Measurements from ENCODE around the gene SLC41A3. TPM values are rescaled to one million over a fixed set of nuclear protein-coding genes. Genes with fewer than 3 reads are reported as not detected.

SLC41A3 gene
- total RNA-seq, 2 experiments from 2014 or later, result 32.2 to 32.4 TPM

GRCh38 chr3:126126286-126126685, 42.4 kb upstream of the SLC41A3 start:
- no peak for ATAC-seq (ENCODE audit: low read depth)

GRCh38 chr3:126125781-126126251, 41.9 kb upstream of the SLC41A3 start:
- no peaks in the 10 kb centered on the region for H3K9me3 Mint-ChIP-seq
- POLR2A ChIA-PET, result no interaction called here
- H3K27me3 Mint-ChIP-seq, result peaks cover 8% of the 10 kb centered on the region
- peak; percentile 8 for DNase-seq
- no peak overlapping the region for H3K4me3 Mint-ChIP-seq
- H3K4me1 Mint-ChIP-seq, result no peaks in the 10 kb centered on the region
- no peak for ATAC-seq (ENCODE audit: low read depth)
- no peaks in the 10 kb centered on the region for H3K36me3 Mint-ChIP-seq
- H3K27ac Mint-ChIP-seq, result no peak overlapping the region

More at GRCh38 chr3:126126286-126126685, 42.4 kb upstream of the SLC41A3 start:
- POLR2A ChIA-PET, result no interaction called here
- DNase-seq, result peak; percentile 4
- Mint-ChIP-seq H3K27ac (no peak overlapping the region), H3K9me3 (no peaks in the 10 kb centered on the region), H3K4me1 (no peaks in the 10 kb centered on the region), H3K4me3 (no peak overlapping the region), H3K36me3 (no peaks in the 10 kb centered on the region), H3K27me3 (peaks cover 5% of the 10 kb centered on the region)

GRCh38 chr3:126125341-126125740, 41.4 kb upstream of the SLC41A3 start:
- POLR2A ChIA-PET, result no interaction called here
- H3K4me3 Mint-ChIP-seq, result no peak overlapping the region
- no peaks in the 10 kb centered on the region for H3K9me3 Mint-ChIP-seq
- no peaks in the 10 kb centered on the region for H3K4me1 Mint-ChIP-seq
- H3K36me3 Mint-ChIP-seq, result no peaks in the 10 kb centered on the region
- H3K27ac Mint-ChIP-seq, result no peak overlapping the region
- DNase-seq, result peak; percentile 5
- peaks cover 9% of the 10 kb centered on the region for H3K27me3 Mint-ChIP-seq
- no peak for ATAC-seq (ENCODE audit: low read depth)

- Mint-ChIP-seq H3K4me1 (no peaks in the 10 kb centered on the region), H3K9me3 (no peaks in the 10 kb centered on the region), H3K4me3 (no peak overlapping the region), H3K27ac (no peak overlapping the region), H3K36me3 (no peaks in the 10 kb centered on the region), H3K27me3 (peaks cover 9% of the 10 kb centered on the region)
- peak; percentile 9 for DNase-seq
- POLR2A ChIA-PET, result interaction anchor here (0.7 kb wide), 1 partner anchor 22 kb away, joined by 3 read pairs; no protein-coding TSS in a partner anchor
- no peak for ATAC-seq (ENCODE audit: low read depth)
These were observed 41.0 kb upstream of the SLC41A3 start for GRCh38 chr3:126124896-126125295.

- H3K27ac Mint-ChIP-seq, result no peak overlapping the region
- no peaks in the 10 kb centered on the region for H3K4me1 Mint-ChIP-seq
- peak; percentile 9 for DNase-seq
- H3K4me3 Mint-ChIP-seq, result no peak overlapping the region
- no peak for ATAC-seq (ENCODE audit: low read depth)
- H3K9me3 Mint-ChIP-seq, result no peaks in the 10 kb centered on the region
- no peaks in the 10 kb centered on the region for H3K36me3 Mint-ChIP-seq
- peaks cover 9% of the 10 kb centered on the region for H3K27me3 Mint-ChIP-seq
- POLR2A ChIA-PET, result interaction anchor here (0.7 kb wide), 1 partner anchor 21 kb away, joined by 3 read pairs; no protein-coding TSS in a partner anchor
These were observed 40.4 kb upstream of the SLC41A3 start for GRCh38 chr3:126124148-126124868.

GRCh38 chr3:126121632-126122031, 37.7 kb upstream of the SLC41A3 start:
- Mint-ChIP-seq H3K9me3 (no peaks in the 10 kb centered on the region), H3K36me3 (no peaks in the 10 kb centered on the region), H3K27me3 (peaks cover 9% of the 10 kb centered on the region), H3K4me3 (no peak overlapping the region), H3K4me1 (no peaks in the 10 kb centered on the region), H3K27ac (no peak overlapping the region)
- POLR2A ChIA-PET, result no interaction called here
- no peak for DNase-seq
- ATAC-seq (ENCODE audit: low read depth), result no peak

GRCh38 chr3:126121074-126121473, 37.1 kb upstream of the SLC41A3 start:
- Mint-ChIP-seq H3K27ac (no peak overlapping the region), H3K4me1 (no peaks in the 10 kb centered on the region), H3K27me3 (peaks cover 9% of the 10 kb centered on the region), H3K36me3 (no peaks in the 10 kb centered on the region), H3K9me3 (no peaks in the 10 kb centered on the region), H3K4me3 (no peak overlapping the region)
- no peak for DNase-seq
- POLR2A ChIA-PET, result no interaction called here
- no peak for ATAC-seq (ENCODE audit: low read depth)

GRCh38 chr3:126119976-126120375, 36.1 kb upstream of the SLC41A3 start:
- Mint-ChIP-seq H3K36me3 (no peaks in the 10 kb centered on the region), H3K27me3 (peaks cover 9% of the 10 kb centered on the region), H3K9me3 (no peaks in the 10 kb centered on the region), H3K4me3 (no peak overlapping the region), H3K27ac (no peak overlapping the region), H3K4me1 (no peaks in the 10 kb centered on the region)
- DNase-seq (no peak), ATAC-seq (ENCODE audit: low read depth) (no peak)
- POLR2A ChIA-PET, result no interaction called here

GRCh38 chr3:126119008-126119675, 35.2 kb upstream of the SLC41A3 start:
- DNase-seq (no peak), ATAC-seq (ENCODE audit: low read depth) (no peak)
- Mint-ChIP-seq H3K36me3 (no peaks in the 10 kb centered on the region), H3K27me3 (peaks cover 9% of the 10 kb centered on the region), H3K4me3 (no peak overlapping the region), H3K27ac (no peak overlapping the region), H3K4me1 (no peaks in the 10 kb centered on the region), H3K9me3 (no peaks in the 10 kb centered on the region)
- POLR2A ChIA-PET, result no interaction called here

- Mint-ChIP-seq H3K27ac (no peak overlapping the region), H3K4me3 (no peak overlapping the region), H3K27me3 (peaks cover 9% of the 10 kb centered on the region), H3K9me3 (no peaks in the 10 kb centered on the region), H3K36me3 (no peaks in the 10 kb centered on the region), H3K4me1 (no peaks in the 10 kb centered on the region)
- DNase-seq, result no peak
- POLR2A ChIA-PET, result no interaction called here
- no peak for ATAC-seq (ENCODE audit: low read depth)
These were observed 34.7 kb upstream of the SLC41A3 start for GRCh38 chr3:126118591-126118990.

- no peaks in the 10 kb centered on the region for H3K9me3 Mint-ChIP-seq
- no peak overlapping the region for H3K27ac Mint-ChIP-seq
- ATAC-seq (ENCODE audit: low read depth) (no peak), DNase-seq (no peak)
- H3K4me3 Mint-ChIP-seq, result no peak overlapping the region
- peaks cover 6% of the 10 kb centered on the region for H3K27me3 Mint-ChIP-seq
- POLR2A ChIA-PET, result no interaction called here
- H3K4me1 Mint-ChIP-seq, result no peaks in the 10 kb centered on the region
- no peaks in the 10 kb centered on the region for H3K36me3 Mint-ChIP-seq
These were observed 33.9 kb upstream of the SLC41A3 start for GRCh38 chr3:126117786-126118185.

GRCh38 chr3:126117212-126117611, 33.3 kb upstream of the SLC41A3 start:
- no peak for DNase-seq
- H3K4me1 Mint-ChIP-seq, result no peaks in the 10 kb centered on the region
- no peaks in the 10 kb centered on the region for H3K9me3 Mint-ChIP-seq
- no peak for ATAC-seq (ENCODE audit: low read depth)
- POLR2A ChIA-PET, result no interaction called here
- H3K4me3 Mint-ChIP-seq, result no peak overlapping the region
- H3K27ac Mint-ChIP-seq, result no peak overlapping the region
- peaks cover 5% of the 10 kb centered on the region for H3K27me3 Mint-ChIP-seq
- no peaks in the 10 kb centered on the region for H3K36me3 Mint-ChIP-seq

GRCh38 chr3:126116526-126116925, 32.6 kb upstream of the SLC41A3 start:
- no peaks in the 10 kb centered on the region for H3K9me3 Mint-ChIP-seq
- ATAC-seq (ENCODE audit: low read depth) (no peak), DNase-seq (no peak)
- no peaks in the 10 kb centered on the region for H3K4me1 Mint-ChIP-seq
- peaks cover 4% of the 10 kb centered on the region for H3K27me3 Mint-ChIP-seq
- POLR2A ChIA-PET, result no interaction called here
- no peak overlapping the region for H3K27ac Mint-ChIP-seq
- H3K4me3 Mint-ChIP-seq, result no peak overlapping the region
- no peaks in the 10 kb centered on the region for H3K36me3 Mint-ChIP-seq
